Measurements from ENCODE around the gene DCP1B.

The DCP1B gene

DNA sequence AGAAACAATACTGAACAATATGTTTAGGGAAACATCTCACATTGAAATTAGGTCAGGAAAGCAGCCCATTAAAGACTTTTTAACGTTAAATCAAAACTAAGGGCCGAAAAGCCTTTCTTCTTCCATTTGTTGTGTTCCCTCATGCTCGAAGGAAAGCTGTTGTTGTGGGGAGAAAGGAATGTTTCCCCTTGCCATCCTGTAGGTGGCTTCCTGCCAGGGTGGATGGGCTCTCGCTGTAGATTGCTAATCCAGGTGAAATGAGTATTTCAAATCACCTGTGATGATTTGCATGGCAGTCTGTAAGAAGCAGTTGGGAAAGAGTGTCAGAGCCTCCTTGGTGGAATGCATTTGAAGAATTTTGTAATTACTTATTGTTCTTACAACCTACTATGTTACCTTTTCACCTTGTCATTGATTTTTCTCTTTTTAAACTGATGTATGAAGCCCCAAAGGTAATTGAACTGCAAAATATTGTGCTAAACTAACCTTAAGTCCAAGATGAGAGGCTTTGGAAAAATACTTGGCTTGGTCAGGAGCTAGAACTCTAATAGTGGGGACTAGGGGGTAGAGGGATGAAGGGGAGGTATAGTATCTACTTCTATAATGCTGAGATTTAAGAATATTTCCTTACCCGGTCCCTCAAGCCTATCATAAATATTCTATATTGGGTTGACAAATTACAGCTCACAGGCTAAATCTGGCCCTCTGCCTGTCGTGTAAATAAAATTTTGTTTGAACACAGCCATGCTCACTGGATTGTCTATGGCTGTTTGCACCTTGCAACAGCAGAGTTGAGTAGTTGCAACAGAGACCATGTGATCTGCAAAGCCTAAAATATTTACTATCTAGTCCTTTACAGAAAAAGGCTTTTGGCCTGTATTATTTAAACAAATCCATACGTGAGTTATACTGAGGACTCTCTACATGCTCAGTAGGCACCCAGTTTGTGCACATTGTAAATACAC is 7.7 kb upstream of the DCP1B start:
- no peak overlapping the region for H3K4me3 ChIP-seq (ENCODE audit: low read depth, low read length)
- no peak for TF ChIP-seq CTCF (conservative IDR thresholded peaks at IDR 0.05; ENCODE audit: low read depth, low read length)
- no peak for DNase-seq (ENCODE audit: low read depth)

DNA sequence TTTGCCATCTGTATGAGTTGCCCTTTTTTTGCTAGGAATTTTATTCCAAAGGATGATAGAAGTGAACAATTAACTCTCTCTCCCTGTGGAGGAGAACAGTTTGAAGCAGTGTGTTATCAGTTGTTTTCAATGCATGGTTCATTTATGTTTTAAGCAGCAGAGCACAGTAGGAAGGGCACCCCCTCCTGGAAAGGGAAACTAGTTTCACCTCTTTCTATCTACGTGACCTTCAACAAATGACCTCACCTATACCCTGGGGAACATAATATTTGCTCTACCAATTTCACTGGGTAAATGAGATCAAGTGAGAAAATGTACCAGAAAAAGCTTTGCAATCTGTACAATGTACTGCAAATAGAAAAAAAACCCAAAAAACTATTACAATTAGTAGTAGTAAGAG is 5.4 kb upstream of the DCP1B start:
- TF ChIP-seq CTCF (conservative IDR thresholded peaks at IDR 0.05; ENCODE audit: low read depth, low read length) = peak; percentile 32
- peak; percentile 18 for DNase-seq (ENCODE audit: low read depth)
- no peak overlapping the region for H3K4me3 ChIP-seq (ENCODE audit: low read depth, low read length)

GRCh38 chr12:2008677-2009076 is 4.4 kb upstream of the DCP1B start:
- no peak overlapping the region for H3K4me3 ChIP-seq (ENCODE audit: low read depth, low read length)
- peak; percentile 63 for DNase-seq (ENCODE audit: low read depth)
- TF ChIP-seq CTCF (conservative IDR thresholded peaks at IDR 0.05; ENCODE audit: low read depth, low read length) = no peak

DNA sequence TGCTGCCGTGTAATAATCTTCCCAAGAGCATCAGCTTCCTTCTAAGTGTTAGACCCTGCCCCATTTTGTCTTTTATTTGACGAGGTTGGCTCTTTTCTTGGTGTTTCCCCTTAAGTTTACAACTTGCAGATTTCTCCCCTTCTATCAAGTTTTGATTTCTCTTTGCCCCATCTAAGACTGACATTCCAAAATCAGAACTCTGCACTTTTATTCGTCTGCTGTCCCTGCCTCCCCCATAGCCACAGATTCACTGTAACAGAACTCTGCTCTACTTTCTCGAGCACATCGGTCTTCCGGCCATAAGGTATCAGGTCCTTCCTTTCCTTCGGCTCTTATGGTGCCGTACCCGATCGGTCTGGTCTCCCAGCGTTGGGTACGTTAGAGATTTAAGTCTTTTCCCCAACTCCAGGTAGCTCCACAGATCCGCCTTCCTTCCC is 563 bp downstream of the DCP1B start:
- DNase-seq (ENCODE audit: low read depth) = peak; percentile 62
- TF ChIP-seq CTCF (conservative IDR thresholded peaks at IDR 0.05; ENCODE audit: low read depth, low read length) = no peak
- peak overlapping the region; percentile 92 for H3K4me3 ChIP-seq (ENCODE audit: low read depth, low read length)

DNA sequence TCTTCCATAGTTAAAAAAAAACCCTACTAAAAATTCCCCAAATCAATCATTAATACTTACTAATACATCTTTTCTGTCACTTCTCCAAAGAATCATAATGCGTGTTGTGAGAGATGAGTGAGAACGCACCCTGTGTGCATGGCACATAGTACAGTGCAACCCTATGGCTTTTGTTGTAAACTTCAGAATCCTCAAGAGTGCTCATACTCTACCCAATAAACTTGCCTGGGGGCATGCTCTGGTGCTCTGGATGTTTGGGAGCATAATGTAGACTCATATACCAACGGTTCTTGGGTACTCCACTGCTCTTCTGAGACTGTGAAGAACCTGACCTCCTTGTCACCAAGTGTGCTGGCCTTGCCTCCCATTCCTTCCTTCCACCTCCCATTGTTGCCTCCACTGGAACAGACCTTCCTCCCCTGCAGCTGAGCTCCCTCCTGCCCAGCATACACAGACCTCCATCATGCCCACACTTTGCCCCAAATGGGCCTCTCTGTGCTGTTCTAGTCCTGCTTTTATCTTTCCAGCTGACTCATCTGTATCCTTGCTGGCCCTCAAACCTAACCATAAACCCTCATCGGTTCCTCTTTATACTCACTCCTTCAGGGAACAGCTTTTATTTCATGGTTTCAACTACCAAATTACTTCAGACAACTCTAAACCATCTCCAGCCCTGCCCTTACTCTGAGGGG is 8.9 kb downstream of the DCP1B start:
- DNase-seq (ENCODE audit: low read depth) = no peak
- TF ChIP-seq CTCF (conservative IDR thresholded peaks at IDR 0.05; ENCODE audit: low read depth, low read length) = no peak
- no peak overlapping the region for H3K4me3 ChIP-seq (ENCODE audit: low read depth, low read length)

DNA sequence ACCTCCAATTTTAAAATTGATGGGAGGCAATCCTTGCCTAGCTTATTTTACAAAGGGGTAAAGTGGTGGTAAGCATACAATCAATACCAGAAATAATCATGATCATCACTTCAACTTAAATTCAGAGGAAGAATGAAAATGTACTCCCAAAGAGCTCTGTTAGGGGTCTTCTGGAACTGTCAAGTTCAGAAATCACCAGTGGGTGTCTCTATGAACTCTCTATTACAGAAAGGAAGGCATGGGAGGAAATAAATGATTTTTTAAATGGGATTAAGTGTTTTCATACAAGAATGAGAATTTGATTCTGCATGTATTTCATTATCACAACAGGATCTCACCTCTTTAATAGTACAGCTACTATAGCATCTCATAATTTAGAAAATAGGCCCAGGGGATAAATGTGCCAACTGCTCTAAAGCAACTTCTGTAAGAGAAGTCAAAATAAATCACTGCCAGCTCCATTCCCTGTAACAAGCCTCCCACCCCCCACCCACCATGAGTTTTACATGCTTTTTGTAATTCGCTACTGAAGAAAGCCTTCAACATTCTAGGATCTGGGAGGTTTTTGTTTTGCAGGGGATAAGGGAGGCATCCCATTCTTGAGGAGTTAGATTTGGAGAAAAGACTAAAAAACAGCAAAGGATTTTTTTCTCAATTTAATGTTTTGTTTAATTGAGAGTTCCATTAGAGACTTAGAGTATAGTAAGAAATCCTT is 9.7 kb downstream of the DCP1B start:
- DNase-seq (ENCODE audit: low read depth) = no peak
- no peak overlapping the region for H3K4me3 ChIP-seq (ENCODE audit: low read depth, low read length)
- peak; percentile 14 for TF ChIP-seq CTCF (conservative IDR thresholded peaks at IDR 0.05; ENCODE audit: low read depth, low read length)
